ENCODE measurements around the gene SLC49A3.

- TF ChIP-seq POLR2AphosphoS5 (IDR thresholded peaks at IDR 0.05), result no peak
- no peak for TF ChIP-seq CTCF (IDR thresholded peaks at IDR 0.05)
These were observed 54.4 kb downstream of the SLC49A3 start for GRCh38 chr4:634599-634985.
